Cardiac muscle cell (in vitro differentiated cells and primary cell): Measurements from ENCODE around the gene KATNAL2. TPM values are rescaled to one million over a fixed set of nuclear protein-coding genes. Genes with fewer than 3 reads are reported as not detected.

ENCODE experiments used
- DNase-seq, 2 donors: peaks; one replicate each; pipeline versions ENCODE4 v3.0.0 to v3.0.0-alpha.2; 2010 to 2017; ENCODE audit warnings: low read depth in 1 of 2, low spot score in 1 of 2
- H3K27ac ChIP-seq: fragments of 200-600 bp; sonication (generic); 2 replicates; pipeline ENCODE4 v1.5.1; 2016
- H3K27me3 ChIP-seq: fragments of 200-600 bp; sonication (generic); 2 replicates; pipeline ENCODE4 v1.6.0; 2016; ENCODE audit warnings: control low read depth
- H3K36me3 ChIP-seq: fragments of 200-600 bp; sonication (generic); 2 replicates; pipeline ENCODE4 v1.5.1; 2016; ENCODE audit warnings: control low read depth
- H3K4me1 ChIP-seq: fragments of 200-600 bp; sonication (generic); 2 replicates; pipeline ENCODE4 v1.8.1; 2017; ENCODE audit warnings: low read depth, mild to moderate bottlenecking, mixed run types
- H3K4me3 ChIP-seq: fragments of 200-600 bp; sonication (generic); 2 replicates; pipeline ENCODE4 v1.5.1; 2016; ENCODE audit warnings: mild to moderate bottlenecking
- H3K9me3 ChIP-seq: fragments of 200-600 bp; sonication (generic); 2 replicates; pipeline ENCODE4 v1.5.1; 2017; ENCODE audit warnings: low read depth, mild to moderate bottlenecking, control low read depth
- polyA plus RNA-seq: library from polyadenylated mRNA; unstranded; fragments of >200 nt; fragmentation: Nextera tagmentation; extraction: Ambion mirVana; gene quantifications from 2 replicates; pipeline ENCODE4 v1.2.1, GENCODE V29; 2016
- total RNA-seq: library from RNA; depleted of rRNA; stranded (reverse); fragments of >200 nt; gene quantifications from 2 replicates; pipeline ENCODE4 v1.2.3, GENCODE V29; 2016
- TF ChIP-seq, protein P1 (sequence below): IDR thresholded peaks from 2 replicates; pipeline ENCODE4 v1.5.1; 2012; ENCODE audit warnings: low read depth, mild to moderate bottlenecking, low read length

Gene KATNAL2
- total and polyA plus RNA-seq, 2 experiments from 2014 or later: 11.3 to 19.6 TPM

DNA sequence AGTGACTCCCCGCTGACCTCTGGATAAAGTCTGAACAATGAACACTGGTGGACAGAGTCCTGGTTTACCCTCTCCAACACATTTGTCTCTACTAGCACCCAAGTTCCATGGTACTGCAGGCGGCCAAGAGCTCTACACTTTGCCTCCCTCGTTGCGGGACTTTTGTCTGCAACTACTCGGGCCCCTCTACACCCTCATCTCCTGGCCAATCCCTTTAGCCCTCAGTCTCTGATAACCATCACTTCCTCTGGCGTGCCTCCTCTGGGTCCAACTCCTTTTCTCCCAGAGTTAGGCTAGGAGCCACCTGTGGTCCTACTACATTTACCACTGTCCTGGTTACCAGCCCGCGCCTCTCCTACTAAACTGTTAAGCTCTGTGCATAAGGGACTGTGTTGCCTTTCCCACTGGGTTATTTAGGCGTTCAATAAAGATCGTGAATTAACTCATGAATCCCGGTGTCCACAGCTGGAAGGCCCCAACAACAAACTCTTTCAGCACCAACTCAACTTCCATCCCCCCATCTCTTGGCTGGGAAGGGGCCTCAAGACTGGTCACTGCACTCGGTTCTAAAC, 232.1 kb downstream of the KATNAL2 start:
- peaks cover 20% of the 10 kb centered on the region for H3K4me1 ChIP-seq
- peak overlapping the region; percentile 53 for H3K4me3 ChIP-seq
- TF ChIP-seq, protein P1, sequence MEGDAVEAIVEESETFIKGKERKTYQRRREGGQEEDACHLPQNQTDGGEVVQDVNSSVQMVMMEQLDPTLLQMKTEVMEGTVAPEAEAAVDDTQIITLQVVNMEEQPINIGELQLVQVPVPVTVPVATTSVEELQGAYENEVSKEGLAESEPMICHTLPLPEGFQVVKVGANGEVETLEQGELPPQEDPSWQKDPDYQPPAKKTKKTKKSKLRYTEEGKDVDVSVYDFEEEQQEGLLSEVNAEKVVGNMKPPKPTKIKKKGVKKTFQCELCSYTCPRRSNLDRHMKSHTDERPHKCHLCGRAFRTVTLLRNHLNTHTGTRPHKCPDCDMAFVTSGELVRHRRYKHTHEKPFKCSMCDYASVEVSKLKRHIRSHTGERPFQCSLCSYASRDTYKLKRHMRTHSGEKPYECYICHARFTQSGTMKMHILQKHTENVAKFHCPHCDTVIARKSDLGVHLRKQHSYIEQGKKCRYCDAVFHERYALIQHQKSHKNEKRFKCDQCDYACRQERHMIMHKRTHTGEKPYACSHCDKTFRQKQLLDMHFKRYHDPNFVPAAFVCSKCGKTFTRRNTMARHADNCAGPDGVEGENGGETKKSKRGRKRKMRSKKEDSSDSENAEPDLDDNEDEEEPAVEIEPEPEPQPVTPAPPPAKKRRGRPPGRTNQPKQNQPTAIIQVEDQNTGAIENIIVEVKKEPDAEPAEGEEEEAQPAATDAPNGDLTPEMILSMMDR: no peak
- H3K27me3 ChIP-seq: no peaks in the 10 kb centered on the region
- DNase-seq: peak in 1 of 2 donors; percentile 17
- H3K9me3 ChIP-seq: no peaks in the 10 kb centered on the region
- peak overlapping the region; percentile 92 for H3K27ac ChIP-seq
- peaks cover 4% of the 10 kb centered on the region for H3K36me3 ChIP-seq

DNA sequence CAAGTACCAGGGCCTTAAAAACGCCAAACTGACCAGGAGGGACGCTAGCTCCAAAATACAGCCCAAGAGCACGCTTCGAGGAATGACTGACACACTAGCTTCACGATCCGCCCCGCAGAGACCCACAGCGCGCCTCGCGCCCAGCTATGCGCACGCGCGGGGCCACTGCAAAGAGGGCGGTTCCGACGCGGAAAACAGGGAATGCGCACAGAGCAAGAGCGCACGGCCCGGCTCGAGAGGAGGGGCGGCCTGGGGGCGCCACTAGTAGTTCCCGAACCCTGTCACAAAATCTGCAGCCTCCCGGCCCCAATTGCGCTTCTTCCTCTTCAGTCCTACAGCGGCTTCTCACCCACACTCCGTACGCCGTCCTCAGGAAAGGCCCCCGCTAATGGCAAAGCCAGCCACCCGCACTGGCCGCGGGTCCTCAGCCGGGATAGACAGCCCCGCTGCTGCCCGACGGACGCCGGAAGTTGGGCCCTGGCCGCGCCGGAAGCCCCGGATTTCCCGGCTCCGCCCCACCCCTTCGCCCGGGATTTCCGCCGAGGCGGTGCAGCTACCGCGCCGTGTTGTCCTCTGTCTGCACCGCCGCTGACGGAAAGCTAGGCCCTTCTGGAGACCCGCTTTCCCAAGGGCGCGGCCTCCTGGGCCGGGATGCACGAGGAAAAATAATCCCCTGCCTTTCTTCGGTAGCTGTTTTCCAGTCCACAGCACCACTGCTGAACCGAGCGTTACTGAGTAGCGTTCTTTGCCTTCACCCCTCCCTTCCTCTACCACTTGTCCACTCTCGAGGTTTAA, 232.8 kb downstream of the KATNAL2 start, which contains the start of gene HDHD2:
HDHD2 (minus strand) TSS at position 472 of the 795 bp plus-strand sequence. CDS start 14,061 bp downstream, outside the sequence.
- peaks cover 13% of the 10 kb centered on the region for H3K4me1 ChIP-seq
- DNase-seq: peak; percentile 85 to 86
- peak within 1 kb of the TSS; percentile 53 for H3K4me3 ChIP-seq
- H3K36me3 ChIP-seq: peaks cover 10% of the 10 kb centered on the region
- no peaks in the 10 kb centered on the region for H3K9me3 ChIP-seq
- H3K27me3 ChIP-seq: no peaks in the 10 kb centered on the region
- TF ChIP-seq, protein P1: no peak
- peak within 1 kb of the TSS; percentile 92 for H3K27ac ChIP-seq

DNA sequence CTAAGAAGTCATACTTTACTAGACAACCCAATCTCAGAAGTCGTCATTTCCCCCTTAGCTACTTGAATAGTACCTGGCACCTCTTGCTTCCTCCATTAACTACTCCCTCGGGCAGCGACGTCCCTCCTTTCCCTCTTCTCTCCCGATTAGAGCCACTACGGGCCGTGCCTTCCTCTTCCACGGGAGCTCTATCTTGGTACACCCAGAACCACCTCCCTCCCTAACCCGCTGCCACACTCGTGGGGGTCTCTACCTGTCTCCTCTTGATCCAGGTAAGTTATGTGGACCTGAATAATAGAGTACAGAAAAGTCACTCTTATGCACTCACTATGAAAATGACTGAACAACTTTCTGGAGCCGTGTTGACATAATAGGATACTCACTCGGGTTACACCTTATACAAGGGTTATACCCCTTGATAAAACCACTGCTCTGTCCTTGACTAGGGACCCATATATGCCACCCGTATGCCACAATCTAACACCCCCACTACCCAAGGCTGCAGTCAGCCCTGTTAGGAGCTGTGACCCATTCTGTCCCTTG, 233.5 kb downstream of the KATNAL2 start:
- no peak for DNase-seq
- Histone ChIP-seq H3K27ac (peak overlapping the region; percentile 92), H3K36me3 (peaks cover 14% of the 10 kb centered on the region), H3K9me3 (no peaks in the 10 kb centered on the region), H3K4me3 (peak overlapping the region; percentile 53), H3K4me1 (peaks cover 13% of the 10 kb centered on the region), H3K27me3 (no peaks in the 10 kb centered on the region)
- TF ChIP-seq, protein P1: no peak

DNA sequence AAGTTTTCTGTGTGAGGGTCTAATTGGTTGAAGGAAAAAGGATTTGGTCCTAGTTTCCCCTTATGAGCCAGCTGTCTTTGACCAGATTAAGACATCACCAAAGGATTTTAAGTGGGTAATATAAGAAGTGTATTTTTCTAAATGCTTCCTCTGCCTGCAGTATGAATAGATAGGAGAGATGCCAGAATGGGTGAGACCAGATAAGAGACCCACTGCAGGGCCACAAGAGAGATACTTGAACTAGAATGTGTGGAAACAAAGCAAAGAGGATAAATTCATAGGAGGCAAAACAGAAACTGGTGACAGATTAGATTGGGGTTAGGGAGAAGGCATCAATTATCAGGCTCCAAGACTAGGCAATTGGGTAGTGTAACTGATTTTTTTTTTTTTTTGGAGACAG, 234.0 kb downstream of the KATNAL2 start:
- TF ChIP-seq, protein P1: no peak
- no peak for DNase-seq
- Histone ChIP-seq H3K36me3 (peaks cover 14% of the 10 kb centered on the region), H3K27ac (peak overlapping the region; percentile 92), H3K27me3 (no peaks in the 10 kb centered on the region), H3K4me3 (peak overlapping the region; percentile 53), H3K4me1 (peaks cover 13% of the 10 kb centered on the region), H3K9me3 (no peaks in the 10 kb centered on the region)

Other genes with a start within 250 kb of the KATNAL2 start
- gene ST8SIA5, start 160.5 kb upstream of the KATNAL2 start, total RNA-seq: 0.67 TPM in 1 of 2 replicates, not detected in the other
- gene ST8SIA5, start 160.5 kb upstream of the KATNAL2 start, polyA plus RNA-seq: 0.09 and 0.83 TPM in 2 replicates
- 29.8 and 37.8 TPM in 2 replicates for gene PIAS2, start 95 bp upstream of the KATNAL2 start, total RNA-seq
- 32.3 and 37.3 TPM in 2 replicates for gene PIAS2, start 95 bp upstream of the KATNAL2 start, polyA plus RNA-seq
- not detected in 2 replicates for gene ELOA2, start 118.0 kb downstream of the KATNAL2 start, total RNA-seq
- gene ELOA2, start 118.0 kb downstream of the KATNAL2 start, polyA plus RNA-seq: 0.32 TPM in 1 of 2 replicates, not detected in the other
- 40.8 and 55.4 TPM in 2 replicates for gene HDHD2, start 232.9 kb downstream of the KATNAL2 start, total RNA-seq
- gene HDHD2, start 232.9 kb downstream of the KATNAL2 start, polyA plus RNA-seq: 91.0 and 92.5 TPM in 2 replicates